Sigmoid colon (tissue), 7 donors: Measurements from ENCODE around the gene TJAP1. TPM values are rescaled to one million over a fixed set of nuclear protein-coding genes. Genes with fewer than 3 reads are reported as not detected.
A peak's percentile ranks its signal among the peaks of the same experiment; 100 is the strongest.

ENCODE experiments used
- DNase-seq: peaks from one replicate; pipeline ENCODE4 v3.0.0-alpha.2; 2019
- H3K27ac ChIP-seq, 4 donors: fragments of 200-600 bp; sonication (generic); one replicate each; pipeline ENCODE4 v1.5.1; 2016 to 2019; ENCODE audit warnings: mild to moderate bottlenecking in 1 of 4
- H3K27me3 ChIP-seq, 3 donors: fragments of 200-600 bp; sonication (generic); one replicate each; pipeline ENCODE4 v1.5.1; 2019; ENCODE audit warnings: mild to moderate bottlenecking in 1 of 3
- H3K36me3 ChIP-seq, 4 donors: fragments of 200-600 bp; sonication (generic); one replicate each; pipeline ENCODE4 v1.5.1; 2016 to 2019
- H3K4me1 ChIP-seq, 4 donors: fragments of 200-600 bp; sonication (generic); one replicate each; pipeline ENCODE4 v1.5.1; 2017 to 2019
- H3K4me3 ChIP-seq, 4 donors: fragments of 200-600 bp; sonication (generic); one replicate each; pipeline ENCODE4 v1.5.1; 2017 to 2019; ENCODE audit warnings: mild to moderate bottlenecking in 2 of 4, moderate library complexity in 1 of 4
- H3K9me3 ChIP-seq, 4 donors: fragments of 200-600 bp in 3 of 4; sonication (generic) in 3 of 4; one replicate each; pipeline versions ENCODE4 v1.5.1 to v1.6.1; 2013 to 2019
- EP300 ChIP-seq, 4 donors: sonication (generic); formaldehyde crosslinking; IDR thresholded peaks; one replicate each; pipeline ENCODE4 v1.6.1; 2017; ENCODE audit warnings: antibody characterized with exemption in 4 of 4
- POLR2A ChIP-seq, 2 donors: fragments of 450-650 bp; IDR thresholded peaks; one replicate each; pipeline ENCODE4 v1.6.1; 2016; ENCODE audit warnings: antibody characterized with exemption in 2 of 2, mild to moderate bottlenecking in 2 of 2, moderate library complexity in 2 of 2
- POLR2AphosphoS5 ChIP-seq, 4 donors: sonication (generic); formaldehyde crosslinking; IDR thresholded peaks; one replicate each; pipeline ENCODE4 v1.6.1; 2017; ENCODE audit warnings: antibody characterized with exemption in 4 of 4
- WGBS, 2 donors: extraction: QIAGEN DNeasy Blood & Tissue Kit; methylation state at CpG; one replicate each; pipeline ENCODE4 v1.1.7; 2013; 5-methylcytosine and 5-hydroxymethylcytosine counted together
- intact Hi-C: fragments of 100-400 bp; cut with DNase I; formaldehyde crosslinking; loops from one replicate; pipeline ENCODE4 v1.15.1; 2023
- polyA plus RNA-seq, 3 donors: library from polyadenylated mRNA; stranded (reverse); fragments of 200-250 nt; gene quantifications; one replicate each; pipeline ENCODE4 v1.2.3, GENCODE V29; 2013
- total RNA-seq, 4 donors: library from RNA; depleted of rRNA; stranded (reverse); fragments of >200 nt; gene quantifications; one replicate each; pipeline ENCODE4 v1.1.0, GENCODE V29; 2016
- TF ChIP-seq, protein P1 (sequence below), 4 experiments: fragments of 450-650 bp in 3 of 4; fragments of 200-600 bp in 1 of 4; IDR thresholded peaks; one replicate each; pipeline ENCODE4 v1.5.1; 2016 to 2019; ENCODE audit warnings: antibody characterized with exemption in 4 of 4, mild to moderate bottlenecking in 3 of 4, moderate library complexity in 2 of 4
- donor health status: healthy with polysubstance abuse.
- donor health status: Bipolar disorder and iron deficiency.
- donor health status: healthy.

The TJAP1 gene
- total and polyA plus RNA-seq, 7 donors: 3.0 to 27.1 (median 20.0) TPM

DNA sequence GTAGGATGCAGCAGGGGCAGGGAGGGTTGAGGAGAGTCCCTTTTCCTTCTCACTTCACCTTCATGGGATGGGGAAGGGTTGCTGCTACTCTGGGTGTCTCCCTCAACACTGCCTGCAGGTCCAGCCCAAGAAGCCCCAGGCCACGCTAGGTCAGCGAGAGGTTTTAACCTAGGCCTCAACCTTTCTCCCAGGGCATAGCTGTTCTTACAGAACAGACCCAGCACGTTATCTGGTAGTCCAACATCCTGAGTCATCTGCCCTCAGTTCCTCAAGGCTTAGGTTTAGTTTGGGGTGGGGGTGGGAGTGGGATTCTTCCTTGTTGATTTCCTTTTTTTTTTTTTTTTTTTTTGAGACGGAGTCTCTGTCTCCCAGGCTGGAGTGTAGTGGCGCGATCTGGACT lies 17.0 kb downstream of the TJAP1 start:
- Histone ChIP-seq H3K4me1 (peaks cover 0 to 57% (median 48%) of the 10 kb centered on the region in 4 donors), H3K27me3 (no peaks in the 10 kb centered on the region), H3K9me3 (no peaks in the 10 kb centered on the region), H3K27ac (no peak overlapping the region), H3K36me3 (peaks cover 11 to 23% (median 13%) of the 10 kb centered on the region in 4 donors), H3K4me3 (no peak overlapping the region)
- DNase-seq: no peak
- TF ChIP-seq POLR2A (IDR thresholded peaks at IDR 0.05) (no peak), EP300 (IDR thresholded peaks at IDR 0.05) (no peak), POLR2AphosphoS5 (IDR thresholded peaks at IDR 0.05) (no peak)
- TF ChIP-seq, protein P1, sequence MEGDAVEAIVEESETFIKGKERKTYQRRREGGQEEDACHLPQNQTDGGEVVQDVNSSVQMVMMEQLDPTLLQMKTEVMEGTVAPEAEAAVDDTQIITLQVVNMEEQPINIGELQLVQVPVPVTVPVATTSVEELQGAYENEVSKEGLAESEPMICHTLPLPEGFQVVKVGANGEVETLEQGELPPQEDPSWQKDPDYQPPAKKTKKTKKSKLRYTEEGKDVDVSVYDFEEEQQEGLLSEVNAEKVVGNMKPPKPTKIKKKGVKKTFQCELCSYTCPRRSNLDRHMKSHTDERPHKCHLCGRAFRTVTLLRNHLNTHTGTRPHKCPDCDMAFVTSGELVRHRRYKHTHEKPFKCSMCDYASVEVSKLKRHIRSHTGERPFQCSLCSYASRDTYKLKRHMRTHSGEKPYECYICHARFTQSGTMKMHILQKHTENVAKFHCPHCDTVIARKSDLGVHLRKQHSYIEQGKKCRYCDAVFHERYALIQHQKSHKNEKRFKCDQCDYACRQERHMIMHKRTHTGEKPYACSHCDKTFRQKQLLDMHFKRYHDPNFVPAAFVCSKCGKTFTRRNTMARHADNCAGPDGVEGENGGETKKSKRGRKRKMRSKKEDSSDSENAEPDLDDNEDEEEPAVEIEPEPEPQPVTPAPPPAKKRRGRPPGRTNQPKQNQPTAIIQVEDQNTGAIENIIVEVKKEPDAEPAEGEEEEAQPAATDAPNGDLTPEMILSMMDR (IDR thresholded peaks at IDR 0.05): no peak
- 93 to 97% methylated on average over 6 of the region's 6 CpGs for WGBS, 2 donors
- intact Hi-C loops: no loop called here

DNA sequence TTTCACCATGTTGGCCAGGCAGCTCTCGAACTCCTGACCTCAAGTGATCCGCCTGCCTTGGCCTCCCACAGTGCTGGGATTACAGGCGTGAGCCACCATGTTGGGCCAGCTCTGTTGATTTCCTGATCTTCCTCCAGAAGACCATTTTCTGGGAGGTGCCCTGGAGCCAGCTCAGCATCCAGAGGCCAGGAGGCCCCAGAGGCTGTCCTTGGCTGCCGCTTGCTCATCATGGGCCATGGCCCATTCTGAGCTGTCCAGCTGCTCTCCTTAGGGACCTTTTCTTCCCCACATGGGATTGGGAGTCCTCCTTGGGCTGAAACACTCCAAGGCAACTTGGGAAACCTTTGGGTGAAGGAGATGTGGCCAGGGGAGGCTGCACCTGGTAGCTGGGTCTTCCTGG lies 17.4 kb downstream of the TJAP1 start:
- Histone ChIP-seq H3K9me3 (no peaks in the 10 kb centered on the region), H3K4me1 (peaks cover 0 to 53% (median 46%) of the 10 kb centered on the region in 4 donors), H3K27me3 (no peaks in the 10 kb centered on the region), H3K27ac (no peak overlapping the region), H3K36me3 (peaks cover 15 to 27% (median 16%) of the 10 kb centered on the region in 4 donors), H3K4me3 (no peak overlapping the region)
- no peak for DNase-seq
- TF ChIP-seq POLR2A (IDR thresholded peaks at IDR 0.05): no peak
- intact Hi-C loops: no loop called here
- 96 to 98% methylated on average over 4 of the region's 4 CpGs for WGBS, 2 donors

DNA sequence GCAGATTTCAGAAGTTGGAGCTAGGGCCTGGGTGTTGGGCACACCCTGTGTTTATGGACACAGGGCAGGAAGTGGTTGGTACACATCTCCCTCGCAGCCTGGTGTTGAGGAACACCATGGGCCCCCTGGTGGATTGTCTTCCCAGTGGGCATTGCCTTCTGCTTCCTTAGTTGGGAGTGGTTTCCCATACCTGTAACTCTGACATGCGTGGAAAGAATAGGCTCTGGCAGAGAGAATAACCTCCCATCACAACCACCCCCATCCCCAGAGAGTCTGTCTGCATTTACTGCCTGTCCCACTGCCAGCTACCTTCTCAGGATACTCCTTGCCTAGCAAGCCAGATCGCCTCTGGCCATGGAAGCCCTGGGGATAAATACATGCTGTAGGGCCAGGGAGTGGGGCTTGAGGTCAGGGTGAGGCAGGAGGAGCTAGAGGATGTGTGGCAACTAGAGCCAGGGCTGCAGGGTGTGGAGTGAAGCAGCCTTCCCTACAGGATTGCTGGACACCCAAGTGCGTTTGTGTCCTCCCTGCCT lies 18.1 kb downstream of the TJAP1 start:
- H3K27me3 ChIP-seq: no peaks in the 10 kb centered on the region
- intact Hi-C loops: no loop called here

DNA sequence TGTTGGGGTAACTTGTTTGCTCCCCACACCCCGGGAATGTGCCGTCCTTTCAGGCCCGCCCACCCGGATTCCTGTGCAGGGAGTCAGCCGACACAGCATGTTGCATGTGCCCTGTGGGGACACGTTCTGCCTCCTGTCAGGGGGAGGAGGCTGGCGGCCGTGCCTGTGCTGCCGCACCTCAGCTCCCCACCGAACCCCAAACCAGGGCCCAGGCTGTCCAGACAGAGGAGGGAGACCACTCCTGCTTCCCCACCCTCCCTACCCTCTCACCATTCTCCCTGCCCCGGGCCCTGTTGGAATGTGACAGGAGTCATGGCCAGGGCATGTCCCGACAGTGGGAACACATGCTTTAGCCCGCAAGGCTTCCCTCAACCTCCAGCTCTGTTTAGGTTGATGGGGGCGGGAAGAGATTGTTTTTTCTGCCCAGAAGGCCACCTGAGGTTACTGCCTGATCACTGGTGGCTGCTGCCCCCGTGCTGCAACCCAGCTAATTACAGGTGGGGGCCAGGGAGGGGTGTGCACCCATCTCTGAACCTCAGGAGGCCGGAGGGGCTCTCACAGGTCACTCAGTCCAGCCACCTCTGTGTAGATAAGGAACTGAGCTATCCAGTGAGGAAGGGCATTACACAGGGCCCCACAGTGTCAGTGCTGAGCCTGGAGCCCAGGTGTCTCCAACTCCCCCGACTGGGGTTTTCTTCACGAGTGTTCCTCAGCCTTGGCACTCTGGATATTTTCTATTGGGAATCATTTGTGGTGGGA lies 19.2 kb downstream of the TJAP1 start:
- H3K4me3 ChIP-seq: no peak overlapping the region
- 76 to 85% methylated on average over 18 of the region's 18 CpGs for WGBS, 2 donors
- intact Hi-C loops: no loop called here
- peak overlapping the region in 3 of 4 donors; percentile 41 to 45 (median 44) for H3K27ac ChIP-seq
- H3K4me1 ChIP-seq: peaks cover 0 to 51% (median 45%) of the 10 kb centered on the region in 4 donors
- no peaks in the 10 kb centered on the region for H3K9me3 ChIP-seq
- no peak for DNase-seq
- H3K27me3 ChIP-seq: no peaks in the 10 kb centered on the region
- H3K36me3 ChIP-seq: peaks cover 17 to 40% (median 31%) of the 10 kb centered on the region in 4 donors
- TF ChIP-seq, protein P1 (IDR thresholded peaks at IDR 0.05): peak in 3 of 4 experiments; percentile 48 to 62 (median 60)
- TF ChIP-seq POLR2AphosphoS5 (IDR thresholded peaks at IDR 0.05): no peak
- no peak for TF ChIP-seq EP300 (IDR thresholded peaks at IDR 0.05)

More for the DNA sequence above, 18.1 kb downstream of the TJAP1 start:
- no peaks in the 10 kb centered on the region for H3K9me3 ChIP-seq
- no peak for TF ChIP-seq POLR2A (IDR thresholded peaks at IDR 0.05)
- no peak for TF ChIP-seq POLR2AphosphoS5 (IDR thresholded peaks at IDR 0.05)
- TF ChIP-seq EP300 (IDR thresholded peaks at IDR 0.05): no peak
- TF ChIP-seq, protein P1 (IDR thresholded peaks at IDR 0.05): no peak
- H3K36me3 ChIP-seq: peaks cover 15 to 29% (median 23%) of the 10 kb centered on the region in 4 donors
- H3K27ac ChIP-seq: peak overlapping the region in 2 of 4 donors; percentile 41 to 44
- DNase-seq: no peak
- no peak overlapping the region for H3K4me3 ChIP-seq
- peaks cover 0 to 53% (median 45%) of the 10 kb centered on the region in 4 donors for H3K4me1 ChIP-seq
- 65 to 71% methylated on average over 4 of the region's 4 CpGs for WGBS, 2 donors

DNA sequence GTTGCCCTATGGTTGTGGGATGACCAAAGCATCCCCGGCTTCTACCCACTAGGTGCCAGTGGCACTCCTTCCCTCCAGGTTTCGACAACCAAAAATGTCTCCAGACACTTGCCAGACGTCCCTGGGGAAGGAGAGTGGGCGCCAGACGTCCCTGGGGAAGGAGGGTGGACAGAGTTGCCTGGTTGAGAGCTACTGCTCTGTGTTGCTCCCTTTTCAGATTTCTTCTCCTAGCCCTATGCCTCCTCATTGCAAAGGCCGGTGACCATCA lies 19.7 kb downstream of the TJAP1 start:
- Histone ChIP-seq H3K9me3 (no peaks in the 10 kb centered on the region), H3K27ac (peak overlapping the region in 1 of 4 donors; percentile 44), H3K4me1 (peaks cover 0 to 46% (median 40%) of the 10 kb centered on the region in 4 donors), H3K27me3 (no peaks in the 10 kb centered on the region), H3K4me3 (no peak overlapping the region), H3K36me3 (peaks cover 19 to 43% (median 34%) of the 10 kb centered on the region in 4 donors)
- DNase-seq: no peak
- WGBS, 2 donors: 94 to 96% methylated on average over 6 of the region's 6 CpGs
- intact Hi-C loops: no loop called here
- TF ChIP-seq EP300 (IDR thresholded peaks at IDR 0.05) (no peak), POLR2A (IDR thresholded peaks at IDR 0.05) (no peak), POLR2AphosphoS5 (IDR thresholded peaks at IDR 0.05) (no peak)
- TF ChIP-seq, protein P1 (IDR thresholded peaks at IDR 0.05): no peak
